Endothelial cell of umbilical vein (primary cell): Measurements from ENCODE around the gene UMPS.

Experiments
- EZH2 ChIP-seq: IDR thresholded peaks from 2 replicates; pipeline ENCODE4 v1.6.1; 2012; ENCODE audit warnings: borderline replicate concordance, low read depth, mild to moderate bottlenecking, moderate library complexity, low read length, inconsistent platforms; ENCODE audit not compliant: severe bottlenecking
- MYC ChIP-seq: IDR thresholded peaks from one replicate; pipeline ENCODE4 v1.6.1; 2011; ENCODE audit warnings: mild to moderate bottlenecking, low read depth, low read length
- POLR2A ChIP-seq: IDR thresholded peaks from 2 replicates; pipeline ENCODE4 v1.6.1; 2012; ENCODE audit warnings: low read depth, mild to moderate bottlenecking, control low read depth, low read length
- POLR2AphosphoS5 ChIP-seq: IDR thresholded peaks from 2 replicates; pipeline ENCODE4 v1.6.1; 2012; ENCODE audit warnings: low read depth, mild to moderate bottlenecking, control low read depth, low read length, moderate library complexity; ENCODE audit not compliant: insufficient read depth
- TF ChIP-seq, protein P1 (sequence below), 2 donors: IDR thresholded peaks; 1 replicate in 1 of 2; 2 replicates in 1 of 2; pipeline ENCODE4 v1.5.1; 2011; ENCODE audit warnings: low read length in 2 of 2, mild to moderate bottlenecking in 2 of 2, moderate library complexity in 2 of 2, control low read depth in 1 of 2, inconsistent platforms in 1 of 2, low read depth in 1 of 2; ENCODE audit not compliant: insufficient read depth in 1 of 2; ENCODE audit errors: extremely low read depth in 1 of 2
- TF ChIP-seq, protein P2 (sequence below): IDR thresholded peaks from 2 replicates; pipeline ENCODE4 v1.6.1; 2011; ENCODE audit not compliant: insufficient read depth, insufficient read length

DNA sequence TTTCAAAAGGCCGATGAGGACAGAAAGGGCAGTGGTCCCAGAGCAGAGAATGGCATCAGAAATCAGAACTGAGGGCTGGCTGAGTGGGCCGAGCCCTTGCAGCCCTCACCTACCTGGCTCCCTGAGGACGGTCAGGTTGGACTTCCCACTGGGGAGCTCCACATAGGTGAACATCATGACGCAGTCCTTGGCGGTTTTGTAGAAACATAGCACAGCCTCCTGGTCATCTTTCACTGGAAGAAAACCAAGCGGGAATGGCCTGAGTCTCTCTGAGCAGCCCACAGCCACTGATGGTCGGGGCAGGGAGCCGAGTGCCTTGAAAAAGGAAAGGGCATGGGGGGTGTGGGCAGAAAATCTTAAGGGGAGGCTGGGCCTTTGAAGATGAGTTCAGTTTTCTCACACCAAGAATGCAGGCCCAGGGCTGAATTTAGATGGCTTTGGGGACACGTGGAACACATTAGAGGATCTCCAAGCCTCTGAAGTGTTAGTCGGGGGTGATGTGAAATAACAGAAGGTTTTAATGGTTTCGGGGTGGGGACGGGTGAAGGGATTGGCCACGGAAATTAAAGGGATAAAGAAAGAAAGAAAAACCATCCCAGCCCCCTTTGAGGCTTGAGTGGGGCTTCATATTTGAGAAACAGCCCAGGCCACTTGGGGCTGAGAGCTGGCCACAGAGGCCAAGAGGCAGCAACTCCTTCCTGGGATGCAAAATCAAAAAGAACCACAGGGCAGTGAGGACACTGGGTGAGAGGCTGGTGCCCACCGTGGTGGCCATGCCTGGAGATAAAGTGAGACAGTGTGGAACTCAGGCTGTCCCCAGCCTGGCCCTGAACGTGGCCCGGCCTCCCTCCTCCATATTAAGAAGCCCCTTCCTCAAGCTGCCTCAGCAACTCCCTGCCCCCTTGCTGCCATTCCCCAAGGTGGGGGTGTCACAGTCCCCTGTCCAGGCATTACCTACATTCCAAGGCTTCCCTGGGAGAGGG is 36.2 kb downstream of the UMPS start:
- TF ChIP-seq, protein P1, sequence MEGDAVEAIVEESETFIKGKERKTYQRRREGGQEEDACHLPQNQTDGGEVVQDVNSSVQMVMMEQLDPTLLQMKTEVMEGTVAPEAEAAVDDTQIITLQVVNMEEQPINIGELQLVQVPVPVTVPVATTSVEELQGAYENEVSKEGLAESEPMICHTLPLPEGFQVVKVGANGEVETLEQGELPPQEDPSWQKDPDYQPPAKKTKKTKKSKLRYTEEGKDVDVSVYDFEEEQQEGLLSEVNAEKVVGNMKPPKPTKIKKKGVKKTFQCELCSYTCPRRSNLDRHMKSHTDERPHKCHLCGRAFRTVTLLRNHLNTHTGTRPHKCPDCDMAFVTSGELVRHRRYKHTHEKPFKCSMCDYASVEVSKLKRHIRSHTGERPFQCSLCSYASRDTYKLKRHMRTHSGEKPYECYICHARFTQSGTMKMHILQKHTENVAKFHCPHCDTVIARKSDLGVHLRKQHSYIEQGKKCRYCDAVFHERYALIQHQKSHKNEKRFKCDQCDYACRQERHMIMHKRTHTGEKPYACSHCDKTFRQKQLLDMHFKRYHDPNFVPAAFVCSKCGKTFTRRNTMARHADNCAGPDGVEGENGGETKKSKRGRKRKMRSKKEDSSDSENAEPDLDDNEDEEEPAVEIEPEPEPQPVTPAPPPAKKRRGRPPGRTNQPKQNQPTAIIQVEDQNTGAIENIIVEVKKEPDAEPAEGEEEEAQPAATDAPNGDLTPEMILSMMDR (IDR thresholded peaks at IDR 0.05; ENCODE audit: extremely low read depth in 1 of 2, insufficient read depth in 1 of 2, low read depth in 1 of 2, low read length in 2 of 2), result no peak
- TF ChIP-seq MYC (no peak), POLR2AphosphoS5 (no peak), POLR2A (no peak), EZH2 (no peak)
- TF ChIP-seq, protein P2, sequence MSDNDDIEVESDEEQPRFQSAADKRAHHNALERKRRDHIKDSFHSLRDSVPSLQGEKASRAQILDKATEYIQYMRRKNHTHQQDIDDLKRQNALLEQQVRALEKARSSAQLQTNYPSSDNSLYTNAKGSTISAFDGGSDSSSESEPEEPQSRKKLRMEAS, result no peak
